Esophagus muscularis mucosa (tissue), 4 donors: ENCODE data around the gene LRRC4B. TPM values are rescaled to one million over a fixed set of nuclear protein-coding genes. Genes with fewer than 3 reads are reported as not detected.

Experiments used
- DNase-seq: peaks from one replicate; pipeline ENCODE4 v3.0.0-alpha.2; 2017; ENCODE audit errors: extremely low spot score
- H3K27ac ChIP-seq, 4 donors: fragments of 200-600 bp; sonication (generic); replicated peaks in 1 of 4; 1 replicate in 3 of 4; 2 replicates in 1 of 4; pipeline ENCODE4 v1.5.1; 2016 to 2019; ENCODE audit warnings: mild to moderate bottlenecking in 1 of 4
- H3K27me3 ChIP-seq, 4 donors: fragments of 200-600 bp; sonication (generic); one replicate each; pipeline versions ENCODE4 v1.5.1 to v1.6.0; 2016 to 2019
- H3K36me3 ChIP-seq, 4 donors: fragments of 200-600 bp; sonication (generic); one replicate each; pipeline ENCODE4 v1.5.1; 2016 to 2019
- H3K4me1 ChIP-seq, 4 donors: fragments of 200-600 bp; sonication (generic); one replicate each; pipeline ENCODE4 v1.5.1; 2016 to 2019
- H3K4me3 ChIP-seq, 4 donors: fragments of 200-600 bp; sonication (generic); 1 replicate in 2 of 4; 2 replicates in 2 of 4; pipeline ENCODE4 v1.5.1; 2016 to 2019; ENCODE audit warnings: mild to moderate bottlenecking in 4 of 4, moderate library complexity in 1 of 4
- H3K9me3 ChIP-seq, 4 donors: fragments of 200-600 bp; sonication (generic); 1 replicate in 3 of 4; 2 replicates in 1 of 4; pipeline ENCODE4 v1.5.1; 2016 to 2019
- EP300 ChIP-seq: sonication (generic); formaldehyde crosslinking; IDR thresholded peaks from one replicate; pipeline ENCODE4 v1.6.1; 2017; ENCODE audit warnings: antibody characterized with exemption
- POLR2A ChIP-seq: fragments of 450-650 bp; IDR thresholded peaks from one replicate; pipeline ENCODE4 v1.6.1; 2017; ENCODE audit warnings: antibody characterized with exemption, moderate library complexity, mild to moderate bottlenecking, low read depth
- POLR2AphosphoS5 ChIP-seq, 2 donors: sonication (generic); formaldehyde crosslinking; IDR thresholded peaks; one replicate each; pipeline ENCODE4 v1.6.1; 2017; ENCODE audit warnings: antibody characterized with exemption in 2 of 2
- WGBS: methylation state at CpG from one replicate; pipeline ENCODE4 v1.1.5; 2018; 5-methylcytosine and 5-hydroxymethylcytosine counted together
- intact Hi-C: fragments of 100-400 bp; cut with DNase I; formaldehyde crosslinking; loops from one replicate; pipeline ENCODE4 v1.15.1; 2023
- total RNA-seq, 4 donors: library from RNA; depleted of rRNA; stranded (reverse); fragments of >200 nt; gene quantifications; one replicate each; pipeline versions ENCODE4 v1.1.0 to v1.2.1, GENCODE V29; 2016
- TF ChIP-seq, protein P1 (sequence below), 3 experiments: fragments of 200-600 bp in 2 of 3; fragments of 450-650 bp in 1 of 3; sonication (generic) in 2 of 3; IDR thresholded peaks; one replicate each; pipeline ENCODE4 v1.5.1; 2017 to 2019; ENCODE audit warnings: antibody characterized with exemption in 3 of 3, mild to moderate bottlenecking in 2 of 3, moderate library complexity in 1 of 3

Gene LRRC4B
- total RNA-seq, 4 donors from 2014 or later = 3.7 to 12.5 (median 6.7) TPM

DNA sequence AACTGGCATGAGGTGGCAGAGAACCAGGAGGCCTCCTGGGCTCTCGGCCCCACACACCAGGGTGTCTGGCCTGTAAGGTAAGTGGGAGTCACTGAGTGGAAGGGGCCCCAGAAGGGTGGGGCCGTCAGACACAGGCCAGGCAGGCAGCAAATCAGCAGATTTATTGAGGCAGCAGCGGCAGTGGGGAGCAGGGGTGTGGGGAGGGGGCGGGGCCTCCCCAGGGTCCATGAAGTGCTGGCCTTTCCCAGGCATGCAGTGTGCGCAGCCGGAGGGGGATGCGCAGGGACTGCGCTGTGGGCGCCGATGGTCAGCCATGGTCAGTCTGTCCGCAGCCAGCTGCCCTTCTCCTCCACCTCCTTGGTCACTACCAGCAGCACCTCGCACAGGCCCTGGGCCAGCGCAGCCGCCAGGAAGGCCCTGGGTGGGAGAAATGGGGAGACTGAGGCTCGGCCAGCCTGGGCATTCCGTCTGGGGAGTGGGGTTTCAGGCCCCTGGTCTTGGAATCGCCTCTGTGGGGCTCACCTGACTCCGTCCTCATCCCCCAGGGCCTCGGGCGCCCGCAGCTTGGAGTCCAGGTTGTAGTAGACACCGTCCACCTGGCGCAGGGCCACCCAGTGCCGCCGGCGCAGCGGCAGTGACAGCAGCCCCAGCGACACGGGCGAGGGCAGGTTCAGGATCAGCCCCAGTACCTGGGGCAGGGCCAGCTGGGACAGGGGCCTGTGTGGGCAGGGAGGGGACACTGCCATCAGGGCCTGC is 62.2 kb downstream of the LRRC4B start:
- DNase-seq = no peak
- Histone ChIP-seq H3K4me3 (no peak overlapping the region), H3K36me3 (peaks cover 0 to 22% (median 10%) of the 10 kb centered on the region in 4 donors), H3K9me3 (no peaks in the 10 kb centered on the region), H3K4me1 (peaks cover 11 to 25% (median 22%) of the 10 kb centered on the region in 4 donors), H3K27ac (no peak overlapping the region), H3K27me3 (no peaks in the 10 kb centered on the region)
- TF ChIP-seq EP300 (no peak), POLR2AphosphoS5 (IDR thresholded peaks at IDR 0.05) (no peak), POLR2A (no peak)
- TF ChIP-seq, protein P1, sequence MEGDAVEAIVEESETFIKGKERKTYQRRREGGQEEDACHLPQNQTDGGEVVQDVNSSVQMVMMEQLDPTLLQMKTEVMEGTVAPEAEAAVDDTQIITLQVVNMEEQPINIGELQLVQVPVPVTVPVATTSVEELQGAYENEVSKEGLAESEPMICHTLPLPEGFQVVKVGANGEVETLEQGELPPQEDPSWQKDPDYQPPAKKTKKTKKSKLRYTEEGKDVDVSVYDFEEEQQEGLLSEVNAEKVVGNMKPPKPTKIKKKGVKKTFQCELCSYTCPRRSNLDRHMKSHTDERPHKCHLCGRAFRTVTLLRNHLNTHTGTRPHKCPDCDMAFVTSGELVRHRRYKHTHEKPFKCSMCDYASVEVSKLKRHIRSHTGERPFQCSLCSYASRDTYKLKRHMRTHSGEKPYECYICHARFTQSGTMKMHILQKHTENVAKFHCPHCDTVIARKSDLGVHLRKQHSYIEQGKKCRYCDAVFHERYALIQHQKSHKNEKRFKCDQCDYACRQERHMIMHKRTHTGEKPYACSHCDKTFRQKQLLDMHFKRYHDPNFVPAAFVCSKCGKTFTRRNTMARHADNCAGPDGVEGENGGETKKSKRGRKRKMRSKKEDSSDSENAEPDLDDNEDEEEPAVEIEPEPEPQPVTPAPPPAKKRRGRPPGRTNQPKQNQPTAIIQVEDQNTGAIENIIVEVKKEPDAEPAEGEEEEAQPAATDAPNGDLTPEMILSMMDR (IDR thresholded peaks at IDR 0.05) = no peak
- 80% methylated on average over 1 of the region's 30 CpGs for WGBS
- intact Hi-C loops = no loop called here

DNA sequence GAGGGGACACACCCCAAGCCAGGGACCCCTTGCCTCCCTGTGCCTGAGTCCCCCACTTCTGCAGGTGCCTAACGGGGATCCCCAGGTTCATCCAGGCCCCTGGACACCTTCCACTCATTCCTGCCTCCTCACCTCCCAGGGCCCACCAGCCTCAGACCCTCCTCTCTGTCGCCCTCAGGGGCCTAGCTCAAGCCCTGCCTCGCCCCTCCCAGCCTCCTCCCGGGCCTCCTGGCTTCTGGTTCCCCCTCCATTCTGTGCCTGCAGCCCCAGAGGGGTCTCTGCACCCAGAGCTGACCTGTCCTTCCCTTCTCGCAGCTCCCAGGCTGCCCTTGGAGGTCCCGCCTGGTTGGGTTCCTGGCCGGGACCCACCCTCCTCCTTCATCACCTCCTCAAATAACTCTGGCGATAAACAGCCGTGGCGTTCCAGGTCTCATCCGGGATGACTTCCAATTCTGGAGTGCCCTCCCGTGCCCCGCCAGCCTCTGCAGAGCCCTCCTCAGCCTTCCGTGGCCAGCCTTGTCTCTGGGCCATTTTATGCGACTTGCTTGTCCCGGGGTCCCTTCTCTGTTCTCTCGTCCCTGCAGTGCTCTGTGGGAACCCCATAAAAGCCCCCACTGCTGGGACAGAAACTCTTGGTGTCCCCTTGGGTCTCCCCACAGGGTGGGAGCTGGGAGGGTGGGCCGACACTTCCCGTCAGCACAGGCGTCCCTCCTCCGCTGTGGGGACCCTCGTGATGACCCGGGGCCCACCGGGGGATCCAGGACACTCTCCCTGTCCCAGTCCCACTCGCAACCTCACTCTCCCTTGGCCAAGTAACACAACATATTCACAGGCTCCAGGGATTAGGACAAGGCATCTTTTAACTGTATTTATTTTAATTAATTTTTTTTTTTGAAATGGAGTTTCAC is 66.4 kb downstream of the LRRC4B start:
- 72% methylated on average over 21 of the region's 25 CpGs for WGBS
- intact Hi-C loops = no loop called here
- no peak for DNase-seq
- no peaks in the 10 kb centered on the region for H3K9me3 ChIP-seq
- no peak overlapping the region for H3K4me3 ChIP-seq
- no peak overlapping the region for H3K27ac ChIP-seq
- TF ChIP-seq EP300 (no peak), POLR2AphosphoS5 (IDR thresholded peaks at IDR 0.05) (no peak), POLR2A (no peak)
- TF ChIP-seq, protein P1 (IDR thresholded peaks at IDR 0.05) = no peak
- no peaks in the 10 kb centered on the region for H3K27me3 ChIP-seq
- peaks cover 0 to 19% (median 17%) of the 10 kb centered on the region in 4 donors for H3K4me1 ChIP-seq
- peaks cover 0 to 15% (median 10%) of the 10 kb centered on the region in 4 donors for H3K36me3 ChIP-seq

DNA sequence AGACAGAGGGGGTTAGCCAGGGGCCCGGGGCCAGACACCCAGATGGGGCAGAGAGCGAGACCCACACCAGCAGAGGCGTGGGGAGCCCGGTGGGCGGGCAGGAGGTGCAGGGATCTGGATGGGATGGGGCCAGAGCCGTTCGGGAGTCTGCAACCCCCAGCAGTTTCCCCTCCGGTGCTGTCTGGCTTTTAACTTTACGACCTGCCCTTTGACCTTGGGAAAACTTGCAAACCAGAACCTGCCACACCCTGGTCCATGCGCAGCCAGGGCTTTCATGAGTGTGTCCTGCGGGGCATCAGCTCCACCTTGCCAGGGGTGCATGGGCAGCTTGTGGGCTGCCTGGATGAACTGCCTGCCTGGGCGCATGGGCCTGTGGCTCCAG is 67.1 kb downstream of the LRRC4B start:
- TF ChIP-seq EP300 (no peak), POLR2A (no peak), POLR2AphosphoS5 (IDR thresholded peaks at IDR 0.05) (no peak)
- TF ChIP-seq, protein P1 (IDR thresholded peaks at IDR 0.05) = no peak
- no peak for DNase-seq
- peaks cover 0 to 11% (median 9%) of the 10 kb centered on the region in 4 donors for H3K36me3 ChIP-seq
- intact Hi-C loops = no loop called here
- H3K27me3 ChIP-seq = no peaks in the 10 kb centered on the region
- H3K4me3 ChIP-seq = no peak overlapping the region
- no peak overlapping the region for H3K27ac ChIP-seq
- 74% methylated on average over 11 of the region's 12 CpGs for WGBS
- H3K9me3 ChIP-seq = no peaks in the 10 kb centered on the region
- H3K4me1 ChIP-seq = peaks cover 0 to 19% (median 17%) of the 10 kb centered on the region in 4 donors

DNA sequence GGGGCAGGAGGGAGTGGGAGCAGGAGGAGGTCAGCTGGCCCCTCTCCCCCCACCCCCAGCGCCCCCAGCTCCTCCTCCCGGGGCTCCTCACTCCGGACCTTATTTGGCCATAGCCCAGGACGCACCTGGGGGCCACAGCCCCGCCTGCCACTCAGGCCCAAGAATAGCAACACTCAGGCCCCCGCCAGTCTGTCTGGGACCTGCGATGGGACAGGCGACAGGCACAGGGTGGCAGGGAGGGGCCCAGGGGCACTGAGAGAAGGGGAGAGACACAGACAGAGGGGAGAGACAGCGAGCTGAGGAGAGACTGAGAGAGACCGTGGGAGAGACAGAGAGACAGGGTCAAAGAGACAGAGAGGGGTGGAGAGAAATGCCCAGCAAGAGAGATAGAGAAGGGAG is 67.5 kb downstream of the LRRC4B start:
- Histone ChIP-seq H3K4me3 (no peak overlapping the region), H3K9me3 (no peaks in the 10 kb centered on the region), H3K36me3 (peaks cover 0 to 7% (median 4%) of the 10 kb centered on the region in 4 donors), H3K27ac (no peak overlapping the region), H3K4me1 (peaks cover 0 to 19% (median 17%) of the 10 kb centered on the region in 4 donors), H3K27me3 (no peaks in the 10 kb centered on the region)
- no peak for DNase-seq
- intact Hi-C loops = no loop called here
- 88% methylated on average over 3 of the region's 10 CpGs for WGBS
- TF ChIP-seq POLR2A (no peak), POLR2AphosphoS5 (IDR thresholded peaks at IDR 0.05) (no peak), EP300 (no peak)
- TF ChIP-seq, protein P1 (IDR thresholded peaks at IDR 0.05) = no peak
